Daoy (cell line): ENCODE measurements around the gene ALOXE3. TPM values are rescaled to one million over a fixed set of nuclear protein-coding genes. Genes with fewer than 3 reads are reported as not detected.

ENCODE experiments used
- DNase-seq: peaks from one replicate; pipeline ENCODE4 v3.0.0-alpha.2; 2015; ENCODE audit warnings: low read depth
- total RNA-seq: library from RNA; depleted of rRNA; stranded (reverse); fragments of >200 nt; shearing (Covaris generic); gene quantifications from 2 replicates; pipeline ENCODE4 v1.2.3, GENCODE V29; 2014; rRNA removed

The ALOXE3 gene
- total RNA-seq, 1 experiment from 2014 or later = not detected

GRCh38 chr17:8052256-8053252 is 65.8 kb downstream of the ALOXE3 start:
- no peak for DNase-seq

- DNase-seq = no peak
Observed at GRCh38 chr17:8051831-8052230, 66.5 kb downstream of the ALOXE3 start.

- DNase-seq = no peak
Observed at GRCh38 chr17:8048736-8049135, 69.6 kb downstream of the ALOXE3 start.

GRCh38 chr17:8048236-8048635 is 70.1 kb downstream of the ALOXE3 start:
- no peak for DNase-seq

GRCh38 chr17:8047769-8048110 is 70.6 kb downstream of the ALOXE3 start:
- DNase-seq = no peak

- DNase-seq = no peak
Observed at GRCh38 chr17:8046929-8047768, 71.2 kb downstream of the ALOXE3 start.

GRCh38 chr17:8046306-8046928 is 71.9 kb downstream of the ALOXE3 start:
- no peak for DNase-seq

Other genes starting within 250 kb of the ALOXE3 start
- gene CHD3, start 229.7 kb downstream of the ALOXE3 start, total RNA-seq = 27.5 and 31.8 TPM in 2 replicates
- gene RNF227, start 202.2 kb downstream of the ALOXE3 start, total RNA-seq = 0.54 and 1.6 TPM in 2 replicates
- gene KCNAB3, start 188.7 kb downstream of the ALOXE3 start, total RNA-seq = 0.29 and 2.5 TPM in 2 replicates
- 5.4 and 13.1 TPM in 2 replicates for gene TRAPPC1, start 186.6 kb downstream of the ALOXE3 start, total RNA-seq
- gene CNTROB, start 186.3 kb downstream of the ALOXE3 start, total RNA-seq = 14.9 and 22.0 TPM in 2 replicates
- under 0.01 TPM in 1 of 2 replicates, not detected in the other for gene GUCY2D, start 115.9 kb downstream of the ALOXE3 start, total RNA-seq
- not detected in 2 replicates for gene ALOX15B, start 79.5 kb downstream of the ALOXE3 start, total RNA-seq
- not detected in 2 replicates for gene ALOX12B, start 30.8 kb downstream of the ALOXE3 start, total RNA-seq
- 0.40 and 0.92 TPM in 2 replicates for gene HES7, start 5.6 kb upstream of the ALOXE3 start, total RNA-seq
- 0.74 and 1.9 TPM in 2 replicates for gene PER1, start 33.9 kb upstream of the ALOXE3 start, total RNA-seq
- gene VAMP2, start 44.4 kb upstream of the ALOXE3 start, total RNA-seq = 2.7 and 3.5 TPM in 2 replicates
- 23.4 TPM in 2 replicates for gene TMEM107, start 57.9 kb upstream of the ALOXE3 start, total RNA-seq
- 3.3 and 3.6 TPM in 2 replicates for gene BORCS6, start 71.7 kb upstream of the ALOXE3 start, total RNA-seq
- 105 and 136 TPM in 2 replicates for gene AURKB, start 92.1 kb upstream of the ALOXE3 start, total RNA-seq
- gene CTC1, start 129.5 kb upstream of the ALOXE3 start, total RNA-seq = 1.7 and 1.8 TPM in 2 replicates
- gene PFAS, start 130.8 kb upstream of the ALOXE3 start, total RNA-seq = 35.1 and 37.1 TPM in 2 replicates
- 6.9 and 10.6 TPM in 2 replicates for gene RANGRF, start 170.2 kb upstream of the ALOXE3 start, total RNA-seq
- 0.63 and 0.86 TPM in 2 replicates for gene SLC25A35, start 176.9 kb upstream of the ALOXE3 start, total RNA-seq
- not detected in 2 replicates for gene ARHGEF15, start 191.7 kb upstream of the ALOXE3 start, total RNA-seq
- not detected in 2 replicates for gene ODF4, start 221.3 kb upstream of the ALOXE3 start, total RNA-seq